ENCODE measurements around the gene TMEM14B.

Gene TMEM14B

GRCh38 chr6:10747251-10747972 lies at the start of gene TMEM14B:
TSS of gene TMEM14B (plus strand) at chr6:10747805. CDS start at chr6:10749246, 1,441 bp downstream.
- Histone ChIP-seq H3F3A (ENCODE audit: insufficient read depth, low read length) (no peaks in the 10 kb centered on the region), H3K4me1 (ENCODE audit: insufficient read depth, low read length, severe bottlenecking) (peaks cover 41% of the 10 kb centered on the region), H3K27me3 (ENCODE audit: insufficient read depth, low read length) (no peaks in the 10 kb centered on the region), H3K27ac (ENCODE audit: low read depth, low read length, poor library complexity, severe bottlenecking) (peak within 1 kb of the TSS; percentile 68), H3K9me2 (ENCODE audit: low read depth, low read length) (no peaks in the 10 kb centered on the region), H3K9me3 (ENCODE audit: low read length) (no peaks in the 10 kb centered on the region), H4K20me1 (ENCODE audit: insufficient read depth, low read length) (no peaks in the 10 kb centered on the region), H3K4me3 (ENCODE audit: low read depth, low read length, poor library complexity, severe bottlenecking) (peak within 1 kb of the TSS; percentile 89), H3K36me3 (ENCODE audit: insufficient read depth, low read length) (peaks cover 31% of the 10 kb centered on the region), H2AFZ (ENCODE audit: low read length) (peak within 1 kb of the TSS; percentile 18; the same call in 1 of the 2 replicates), H3K9ac (ENCODE audit: low read length) (peak within 1 kb of the TSS; percentile 98), H3K4me2 (ENCODE audit: low read length) (peak within 1 kb of the TSS; percentile 96), H3K79me2 (ENCODE audit: insufficient read depth, low read length) (peaks cover 21% of the 10 kb centered on the region)
- no peak for TF ChIP-seq EZH2 (IDR thresholded peaks at IDR 0.05; ENCODE audit: borderline replicate concordance, low read length)
- no peak for TF ChIP-seq CTCF (IDR thresholded peaks at IDR 0.05; ENCODE audit: low read length)

GRCh38 chr6:10713962-10714361 lies 33.6 kb upstream of the TMEM14B start:
- Histone ChIP-seq H3K9me2 (ENCODE audit: low read depth, low read length) (no peaks in the 10 kb centered on the region), H3K9ac (ENCODE audit: low read length) (no peak overlapping the region), H3K4me1 (ENCODE audit: insufficient read depth, low read length, severe bottlenecking) (no peaks in the 10 kb centered on the region), H3K9me3 (ENCODE audit: low read length) (0 out of 2 replicates have a peak, but pooled peaks cover 3% of the 10 kb centered on the region), H3K4me2 (ENCODE audit: low read length) (no peak overlapping the region), H3K4me3 (ENCODE audit: low read depth, low read length, poor library complexity, severe bottlenecking) (no peak overlapping the region), H3K27ac (ENCODE audit: low read depth, low read length, poor library complexity, severe bottlenecking) (no peak overlapping the region), H3K27me3 (ENCODE audit: insufficient read depth, low read length) (no peaks in the 10 kb centered on the region), H3F3A (ENCODE audit: insufficient read depth, low read length) (no peaks in the 10 kb centered on the region), H2AFZ (ENCODE audit: low read length) (no peak overlapping the region), H3K79me2 (ENCODE audit: insufficient read depth, low read length) (no peaks in the 10 kb centered on the region), H3K36me3 (ENCODE audit: insufficient read depth, low read length) (peaks cover 17% of the 10 kb centered on the region), H4K20me1 (ENCODE audit: insufficient read depth, low read length) (no peaks in the 10 kb centered on the region)
- no peak for TF ChIP-seq CTCF (IDR thresholded peaks at IDR 0.05; ENCODE audit: low read length)

GRCh38 chr6:10719296-10719963 lies 28.2 kb upstream of the TMEM14B start:
- no peak for TF ChIP-seq CTCF (IDR thresholded peaks at IDR 0.05; ENCODE audit: low read length)
- no peak for TF ChIP-seq EZH2 (IDR thresholded peaks at IDR 0.05; ENCODE audit: borderline replicate concordance, low read length)
- Histone ChIP-seq H3K9ac (ENCODE audit: low read length) (peak overlapping the region; percentile 76; the same call in 1 of the 2 replicates), H3K9me2 (ENCODE audit: low read depth, low read length) (no peaks in the 10 kb centered on the region), H4K20me1 (ENCODE audit: insufficient read depth, low read length) (no peaks in the 10 kb centered on the region), H3K4me2 (ENCODE audit: low read length) (peak overlapping the region; percentile 75), H2AFZ (ENCODE audit: low read length) (no peak overlapping the region), H3K4me1 (ENCODE audit: insufficient read depth, low read length, severe bottlenecking) (peaks cover 39% of the 10 kb centered on the region), H3K4me3 (ENCODE audit: low read depth, low read length, poor library complexity, severe bottlenecking) (peak overlapping the region; percentile 59), H3F3A (ENCODE audit: insufficient read depth, low read length) (no peaks in the 10 kb centered on the region), H3K9me3 (ENCODE audit: low read length) (0 out of 2 replicates have a peak, but pooled peaks cover 3% of the 10 kb centered on the region), H3K27me3 (ENCODE audit: insufficient read depth, low read length) (no peaks in the 10 kb centered on the region), H3K27ac (ENCODE audit: low read depth, low read length, poor library complexity, severe bottlenecking) (peak overlapping the region; percentile 88), H3K36me3 (ENCODE audit: insufficient read depth, low read length) (no peaks in the 10 kb centered on the region; the same call in 1 of the 2 replicates), H3K79me2 (ENCODE audit: insufficient read depth, low read length) (no peaks in the 10 kb centered on the region)
